GM19467 (cell line): ENCODE measurements around the gene OR10A2.
"Not testable (repeated sequence)": the region's sequence is repeated elsewhere in the genome, so short reads cannot be mapped to it uniquely, and the experiment has no call there.

ENCODE experiments used
- ATAC-seq: cut with Tn5 transposase; IDR thresholded peaks from one replicate; pipeline ENCODE4 v1.9.1; 2021; ENCODE audit warnings: mild to moderate bottlenecking, moderate library complexity; ENCODE audit not compliant: unreplicated experiment

Gene OR10A2

GRCh38 chr11:6882751-6883150 lies 19.9 kb downstream of the OR10A2 start:
- ATAC-seq = no peak

GRCh38 chr11:6887711-6888110 lies 24.9 kb downstream of the OR10A2 start:
- not testable (repeated sequence) for ATAC-seq

- no peak for ATAC-seq
These were observed 26.0 kb downstream of the OR10A2 start for GRCh38 chr11:6888830-6889229.

- ATAC-seq = no peak
These were observed 27.0 kb downstream of the OR10A2 start for GRCh38 chr11:6889835-6890234.

GRCh38 chr11:6892400-6892799 lies 29.5 kb downstream of the OR10A2 start, which contains the start of gene OR2D2:
TSS of gene OR2D2 (minus strand) at chr11:6892500. CDS start at chr11:6892500, 0 bp downstream.
- no peak for ATAC-seq

GRCh38 chr11:6894097-6894496 lies 31.2 kb downstream of the OR10A2 start:
- no peak for ATAC-seq

- peak; percentile 88 for ATAC-seq
These were observed 32.2 kb downstream of the OR10A2 start for GRCh38 chr11:6895010-6895409.

- ATAC-seq = no peak
These were observed 36.1 kb downstream of the OR10A2 start for GRCh38 chr11:6898911-6899310.

GRCh38 chr11:6900327-6900999 lies 37.6 kb downstream of the OR10A2 start:
- ATAC-seq = no peak

GRCh38 chr11:6904804-6905203 lies 41.9 kb downstream of the OR10A2 start:
- ATAC-seq = not testable (repeated sequence)

GRCh38 chr11:6911378-6911777 lies 48.5 kb downstream of the OR10A2 start:
- ATAC-seq = no peak

GRCh38 chr11:6911948-6912347 lies 49.1 kb downstream of the OR10A2 start:
- ATAC-seq = no peak

- no peak for ATAC-seq
These were observed 56.8 kb downstream of the OR10A2 start for GRCh38 chr11:6919698-6920097.

- no peak for ATAC-seq
These were observed 57.8 kb downstream of the OR10A2 start, which contains the start of gene OR2D3 for GRCh38 chr11:6920702-6921101. TSS of gene OR2D3 (plus strand) at chr11:6921002. CDS start at chr11:6921002, 0 bp downstream.
